ENCODE measurements around the gene NFATC3.

- TF ChIP-seq CTCF (IDR thresholded peaks at IDR 0.05) (no peak), EZH2 (IDR thresholded peaks at IDR 0.05; ENCODE audit: borderline replicate concordance, insufficient read depth, low read depth, low read length, poor library complexity, severe bottlenecking) (no peak)
These were observed 5.4 kb downstream of the NFATC3 start for GRCh38 chr16:68090533-68090932.

Measured in B cell (primary cell).